Measurements from ENCODE around the gene SELENON.

SELENON gene

DNA sequence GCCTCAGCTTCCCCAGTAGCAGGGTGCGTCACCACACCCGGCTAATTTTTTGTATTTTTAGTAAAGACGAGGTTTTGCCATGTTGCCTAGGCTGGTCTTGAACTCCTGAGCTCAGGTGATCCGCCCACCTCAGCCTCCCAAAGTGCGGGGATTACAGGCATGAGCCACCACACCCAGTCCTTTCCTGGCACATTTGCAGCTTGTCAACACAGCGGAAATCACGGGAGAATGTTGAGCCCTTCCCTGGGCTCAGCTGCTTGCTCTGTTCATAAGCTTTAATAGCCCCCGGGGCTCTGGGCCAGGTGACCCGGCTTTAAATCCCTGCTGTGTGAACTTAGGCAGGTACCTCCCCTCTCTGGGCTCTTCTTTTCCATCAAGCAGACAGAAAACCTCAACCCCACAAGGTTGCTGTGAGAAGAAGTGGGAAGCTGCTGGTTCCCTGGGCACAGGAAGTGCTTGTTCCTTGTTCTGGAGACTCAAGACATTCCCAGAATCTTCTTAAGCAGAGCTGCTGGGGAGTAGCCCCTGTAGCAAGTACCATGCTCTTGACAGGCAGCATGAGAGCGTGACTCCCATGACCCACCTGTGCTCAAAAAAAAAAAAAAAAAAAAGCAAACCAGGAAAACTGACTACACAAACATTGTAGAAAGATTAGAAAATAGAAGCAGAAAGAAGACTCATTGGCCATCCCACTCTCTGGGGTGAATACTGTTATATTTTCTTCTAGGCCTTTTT is 14.5 kb upstream of the SELENON start:
- no peaks in the 10 kb centered on the region for H3K27me3 ChIP-seq
- H3K36me3 ChIP-seq, result no peaks in the 10 kb centered on the region
- TF ChIP-seq, protein P1, sequence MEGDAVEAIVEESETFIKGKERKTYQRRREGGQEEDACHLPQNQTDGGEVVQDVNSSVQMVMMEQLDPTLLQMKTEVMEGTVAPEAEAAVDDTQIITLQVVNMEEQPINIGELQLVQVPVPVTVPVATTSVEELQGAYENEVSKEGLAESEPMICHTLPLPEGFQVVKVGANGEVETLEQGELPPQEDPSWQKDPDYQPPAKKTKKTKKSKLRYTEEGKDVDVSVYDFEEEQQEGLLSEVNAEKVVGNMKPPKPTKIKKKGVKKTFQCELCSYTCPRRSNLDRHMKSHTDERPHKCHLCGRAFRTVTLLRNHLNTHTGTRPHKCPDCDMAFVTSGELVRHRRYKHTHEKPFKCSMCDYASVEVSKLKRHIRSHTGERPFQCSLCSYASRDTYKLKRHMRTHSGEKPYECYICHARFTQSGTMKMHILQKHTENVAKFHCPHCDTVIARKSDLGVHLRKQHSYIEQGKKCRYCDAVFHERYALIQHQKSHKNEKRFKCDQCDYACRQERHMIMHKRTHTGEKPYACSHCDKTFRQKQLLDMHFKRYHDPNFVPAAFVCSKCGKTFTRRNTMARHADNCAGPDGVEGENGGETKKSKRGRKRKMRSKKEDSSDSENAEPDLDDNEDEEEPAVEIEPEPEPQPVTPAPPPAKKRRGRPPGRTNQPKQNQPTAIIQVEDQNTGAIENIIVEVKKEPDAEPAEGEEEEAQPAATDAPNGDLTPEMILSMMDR (IDR thresholded peaks at IDR 0.05), result no peak
- no peaks in the 10 kb centered on the region for H3K4me1 ChIP-seq (ENCODE audit: control insufficient read depth in 1 of 2, insufficient read depth in 1 of 2, low read depth in 1 of 2, low read length in 1 of 2)
- no peak overlapping the region for H3K4me3 ChIP-seq (ENCODE audit: low read depth in 1 of 2, low read length in 1 of 2)
- no peaks in the 10 kb centered on the region for H3K9me3 ChIP-seq
- no peak overlapping the region for H3K27ac ChIP-seq

DNA sequence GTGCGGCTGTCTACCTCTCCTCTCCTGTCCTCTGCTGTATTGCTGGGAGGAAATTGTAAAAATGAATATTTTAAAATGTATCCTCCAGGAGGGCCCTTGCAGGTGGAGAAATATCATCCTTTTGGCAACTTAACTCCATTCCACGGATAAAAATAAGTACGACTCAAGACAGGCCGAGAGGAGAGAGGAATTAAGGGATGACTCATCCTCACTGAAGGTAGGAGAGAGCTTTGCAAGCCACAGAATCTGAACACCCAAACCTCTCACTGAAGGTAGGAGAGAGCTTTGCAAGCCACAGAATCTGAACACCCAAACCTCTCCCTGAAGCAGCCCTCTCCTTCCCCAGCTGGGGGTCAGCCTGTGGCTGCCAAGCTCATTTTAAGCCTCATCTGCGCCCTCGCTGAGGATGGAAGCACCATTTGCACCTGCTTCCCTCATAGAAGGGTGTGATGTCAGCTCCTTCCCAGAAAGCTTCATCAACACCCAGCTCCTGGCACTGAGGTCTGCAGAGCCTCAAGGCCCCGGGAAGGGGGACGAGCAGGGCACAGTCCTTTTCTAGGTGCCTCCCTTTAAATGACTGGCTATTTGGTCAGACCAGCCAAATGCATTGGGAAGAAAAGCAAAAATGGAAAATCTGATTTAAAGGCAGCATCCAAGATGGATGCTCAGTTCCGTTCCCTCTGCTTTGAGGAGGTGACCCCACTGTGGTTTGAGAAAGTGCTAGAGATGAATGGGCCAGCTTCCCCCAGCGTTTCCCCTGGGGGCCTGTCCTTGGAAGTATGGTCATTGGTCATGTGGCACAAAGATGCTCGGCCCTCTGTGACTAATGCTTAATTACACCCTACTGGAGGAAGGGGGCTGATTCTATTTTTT is 12.9 kb upstream of the SELENON start:
- no peak overlapping the region for H3K4me3 ChIP-seq (ENCODE audit: low read depth in 1 of 2, low read length in 1 of 2)
- no peaks in the 10 kb centered on the region for H3K9me3 ChIP-seq
- no peaks in the 10 kb centered on the region for H3K36me3 ChIP-seq
- TF ChIP-seq, protein P1 (IDR thresholded peaks at IDR 0.05), result no peak
- H3K27me3 ChIP-seq, result no peaks in the 10 kb centered on the region
- H3K4me1 ChIP-seq (ENCODE audit: control insufficient read depth in 1 of 2, insufficient read depth in 1 of 2, low read depth in 1 of 2, low read length in 1 of 2), result no peaks in the 10 kb centered on the region
- H3K27ac ChIP-seq, result no peak overlapping the region

DNA sequence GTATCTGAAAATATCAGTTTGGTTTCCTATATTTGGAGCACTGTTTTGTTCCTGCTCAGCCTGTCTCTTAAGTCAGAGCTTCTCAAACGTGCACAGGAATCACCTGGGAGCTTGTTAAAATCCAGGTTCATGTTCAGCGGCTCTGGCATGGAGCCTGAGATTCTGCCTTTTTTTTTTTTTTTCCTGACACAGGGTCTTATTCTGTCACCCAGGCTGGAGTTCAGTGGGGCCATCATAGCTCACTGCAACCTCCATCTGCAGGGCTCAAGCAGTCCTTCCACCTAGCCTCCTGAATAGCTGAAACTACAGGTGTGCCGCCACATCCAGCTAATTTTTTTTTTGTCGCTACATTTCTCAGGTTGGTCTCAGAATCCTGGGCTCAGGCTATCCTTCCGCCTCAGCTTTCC is 12.2 kb upstream of the SELENON start:
- H3K36me3 ChIP-seq, result no peaks in the 10 kb centered on the region
- H3K27me3 ChIP-seq, result no peaks in the 10 kb centered on the region
- TF ChIP-seq, protein P1 (IDR thresholded peaks at IDR 0.05), result no peak

DNA sequence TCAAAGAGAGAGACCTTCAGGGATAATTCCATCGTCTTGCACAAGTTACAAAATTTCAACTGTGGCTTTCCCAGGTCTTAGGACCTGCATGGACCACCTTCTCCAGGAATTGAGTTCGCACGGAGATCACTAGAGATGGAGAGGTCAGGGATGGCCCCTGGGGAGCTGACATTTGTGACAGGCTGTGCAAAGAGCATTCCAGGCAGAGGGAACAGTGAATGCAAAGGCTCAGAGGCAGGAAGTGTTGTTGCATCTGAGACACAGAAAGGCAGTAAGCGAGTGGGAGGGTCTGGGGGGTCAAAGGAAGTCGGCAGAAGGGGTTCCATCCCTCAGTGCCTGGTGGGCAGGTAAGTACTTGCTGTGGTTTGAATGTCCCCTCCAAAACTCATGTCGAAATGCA is 9.5 kb upstream of the SELENON start:
- Histone ChIP-seq H3K4me3 (ENCODE audit: low read depth in 1 of 2, low read length in 1 of 2) (no peak overlapping the region), H3K36me3 (no peaks in the 10 kb centered on the region), H3K9me3 (no peaks in the 10 kb centered on the region), H3K27ac (no peak overlapping the region), H3K27me3 (no peaks in the 10 kb centered on the region), H3K4me1 (ENCODE audit: control insufficient read depth in 1 of 2, insufficient read depth in 1 of 2, low read depth in 1 of 2, low read length in 1 of 2) (no peaks in the 10 kb centered on the region)
- TF ChIP-seq, protein P1 (IDR thresholded peaks at IDR 0.05), result no peak

More for the DNA sequence above, 12.2 kb upstream of the SELENON start:
- Histone ChIP-seq H3K4me1 (ENCODE audit: control insufficient read depth in 1 of 2, insufficient read depth in 1 of 2, low read depth in 1 of 2, low read length in 1 of 2) (no peaks in the 10 kb centered on the region), H3K9me3 (no peaks in the 10 kb centered on the region), H3K27ac (no peak overlapping the region), H3K4me3 (ENCODE audit: low read depth in 1 of 2, low read length in 1 of 2) (no peak overlapping the region)

DNA sequence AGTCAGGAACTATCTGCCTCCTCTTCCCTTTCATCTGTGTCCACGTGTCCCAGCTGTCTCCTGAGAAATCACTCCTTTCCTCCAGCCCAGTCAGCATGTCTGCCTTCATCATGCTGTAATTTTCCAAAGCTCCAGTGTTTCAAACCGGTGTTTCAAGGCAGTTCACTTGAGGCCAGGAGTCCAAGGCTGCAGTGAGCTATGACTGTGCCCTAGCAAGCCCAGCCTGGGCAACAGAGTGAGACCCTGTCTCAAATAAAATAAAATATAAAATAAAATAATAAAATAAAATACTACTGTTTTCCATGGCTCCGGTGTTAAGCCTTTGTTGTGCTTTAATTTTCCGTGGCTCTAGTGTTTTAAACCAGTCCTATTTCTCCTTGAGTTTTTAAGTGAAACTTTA is 7.9 kb upstream of the SELENON start:
- Histone ChIP-seq H3K36me3 (no peaks in the 10 kb centered on the region), H3K4me1 (ENCODE audit: control insufficient read depth in 1 of 2, insufficient read depth in 1 of 2, low read depth in 1 of 2, low read length in 1 of 2) (no peaks in the 10 kb centered on the region), H3K27ac (no peak overlapping the region), H3K27me3 (no peaks in the 10 kb centered on the region), H3K9me3 (no peaks in the 10 kb centered on the region), H3K4me3 (ENCODE audit: low read depth in 1 of 2, low read length in 1 of 2) (no peak overlapping the region)
- TF ChIP-seq, protein P1 (IDR thresholded peaks at IDR 0.05), result no peak
